NCI-H146 treated with DMSO at 0.1 percent for 48 hours (cell line): ENCODE measurements around the gene LRP4.
"Not testable (repeated sequence)": the region's sequence is repeated elsewhere in the genome, so short reads cannot be mapped to it uniquely, and the experiment has no call there.

Experiments used
- DNase-seq: peaks from one replicate; lab custom pipeline; 2025; ENCODE audit not compliant: unreplicated experiment; lab: John Stamatoyannopoulos, UW

Gene LRP4

DNA sequence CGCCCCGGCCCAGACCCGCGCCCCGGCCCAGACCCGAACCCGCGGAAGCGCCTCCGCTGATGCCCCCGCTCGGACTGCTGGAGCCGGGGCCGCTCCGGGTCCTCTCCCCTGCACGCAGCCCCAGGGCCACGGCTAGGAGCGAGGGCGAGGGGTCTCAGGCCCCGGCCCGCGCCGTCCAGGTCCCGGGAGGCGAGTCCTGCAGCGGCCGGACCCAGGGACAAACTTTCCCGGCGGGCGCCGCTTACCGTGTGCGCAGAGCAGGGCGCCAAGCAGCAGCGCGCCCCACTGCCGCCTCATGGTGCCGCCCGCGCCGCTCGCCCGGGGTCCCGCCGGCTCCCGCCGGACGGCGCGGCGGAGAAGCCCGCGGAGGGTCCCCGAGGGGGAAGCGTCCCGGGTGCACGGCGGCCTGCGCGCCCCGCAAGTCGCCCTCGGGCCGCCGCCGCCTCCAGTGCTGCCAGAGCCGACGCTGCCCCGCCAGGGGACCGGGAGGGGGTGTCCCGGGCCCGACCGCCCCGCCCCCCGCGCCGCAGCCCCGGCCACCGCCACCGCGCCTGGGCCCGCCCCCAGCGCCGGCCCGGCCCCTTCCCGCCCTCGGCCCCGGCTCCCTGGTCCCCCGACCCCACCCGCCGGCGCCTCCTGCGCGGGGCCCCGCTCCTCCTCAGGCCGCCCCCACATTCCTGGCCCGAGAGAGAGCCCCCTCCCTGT is at the start of gene LRP4:
LRP4 (minus strand) TSS at position 468 of the 705 bp plus-strand sequence; CDS start at position 297, 171 bp downstream.
- no peak for DNase-seq

GRCh38 chr11:46967962-46968361 is 49.6 kb upstream of the LRP4 start:
- DNase-seq: no peak

GRCh38 chr11:46966773-46967172 is 48.4 kb upstream of the LRP4 start:
- DNase-seq: no peak

DNA sequence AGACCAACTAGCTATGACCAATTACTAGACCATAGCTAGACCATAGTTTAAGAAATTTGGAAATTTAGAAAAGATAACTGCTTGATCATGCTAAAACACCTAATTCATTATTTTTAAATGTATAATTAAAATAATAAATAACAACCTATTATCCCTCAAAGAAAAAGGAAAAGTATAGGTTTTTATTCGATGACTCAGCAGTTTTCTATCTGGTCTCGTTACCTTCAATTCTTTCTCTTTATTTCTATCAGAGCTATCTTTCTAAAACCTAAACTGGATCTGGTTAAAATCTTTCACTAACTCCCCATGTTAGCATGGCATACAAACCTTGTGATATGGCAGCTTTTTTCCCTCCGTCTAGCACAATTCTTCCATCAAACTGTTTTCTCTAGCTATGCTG is 45.5 kb upstream of the LRP4 start:
- no peak for DNase-seq

- not testable (repeated sequence) for DNase-seq
Measured at GRCh38 chr11:46961886-46962285, 43.5 kb upstream of the LRP4 start.

GRCh38 chr11:46961041-46961440 is 42.7 kb upstream of the LRP4 start:
- no peak for DNase-seq

DNA sequence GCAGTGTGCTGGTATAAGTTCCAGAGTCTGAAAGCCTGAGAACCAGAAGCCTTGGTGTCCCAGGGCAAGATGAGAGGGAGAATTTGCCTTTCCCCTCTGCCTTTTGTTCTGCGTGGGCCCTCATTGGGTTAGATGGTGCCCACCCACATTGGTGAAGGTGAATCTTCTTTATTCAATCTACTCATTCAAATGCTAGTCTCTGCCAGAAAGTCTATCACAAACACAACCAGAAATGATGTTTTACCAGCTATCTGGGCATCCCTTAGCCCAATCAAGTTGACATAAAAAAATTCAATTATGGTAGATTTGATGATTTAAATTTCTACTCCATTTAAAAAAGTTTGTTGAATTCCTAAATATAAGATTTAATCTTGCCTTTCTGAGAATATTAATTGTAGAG is 40.4 kb upstream of the LRP4 start:
- DNase-seq: no peak

DNA sequence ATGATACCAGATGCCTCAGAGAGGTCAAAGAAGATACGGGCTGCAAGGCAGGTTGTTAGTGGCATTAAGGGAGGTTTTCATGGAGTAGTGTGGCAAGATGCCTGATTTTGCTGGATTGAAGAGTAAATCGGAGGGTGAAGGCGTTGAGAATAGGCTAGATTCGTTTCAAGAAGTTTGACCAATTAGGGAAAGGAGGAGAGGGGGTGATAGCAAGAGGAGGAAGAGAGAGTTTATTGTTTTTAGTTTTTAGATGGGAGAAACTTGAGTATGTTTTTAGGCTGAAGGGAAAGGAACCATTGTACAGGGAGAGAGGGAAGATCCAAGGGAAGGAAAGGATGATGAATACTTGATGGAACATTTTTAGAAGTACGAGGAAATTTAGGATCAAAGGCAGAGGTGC is 34.7 kb upstream of the LRP4 start:
- no peak for DNase-seq

DNA sequence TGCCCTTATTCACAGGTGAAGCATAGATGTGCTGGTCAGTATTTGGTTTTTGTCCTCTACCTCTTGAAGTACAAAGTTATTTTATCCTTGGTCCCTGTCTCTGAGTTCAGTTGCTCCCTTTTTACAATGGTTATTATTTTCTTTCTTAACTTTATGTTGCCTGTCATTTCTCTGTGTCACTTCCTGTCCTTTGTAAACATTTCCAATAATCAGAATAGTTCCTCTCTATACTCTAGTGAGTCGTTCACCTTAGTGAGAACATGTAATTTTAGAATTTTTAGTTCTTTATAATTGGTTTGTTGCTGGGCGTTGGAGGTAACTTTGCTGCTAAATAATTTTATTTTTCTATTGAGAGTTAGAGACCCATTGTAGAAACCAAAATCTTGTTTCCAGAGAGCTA is 34.2 kb upstream of the LRP4 start:
- DNase-seq: no peak

DNA sequence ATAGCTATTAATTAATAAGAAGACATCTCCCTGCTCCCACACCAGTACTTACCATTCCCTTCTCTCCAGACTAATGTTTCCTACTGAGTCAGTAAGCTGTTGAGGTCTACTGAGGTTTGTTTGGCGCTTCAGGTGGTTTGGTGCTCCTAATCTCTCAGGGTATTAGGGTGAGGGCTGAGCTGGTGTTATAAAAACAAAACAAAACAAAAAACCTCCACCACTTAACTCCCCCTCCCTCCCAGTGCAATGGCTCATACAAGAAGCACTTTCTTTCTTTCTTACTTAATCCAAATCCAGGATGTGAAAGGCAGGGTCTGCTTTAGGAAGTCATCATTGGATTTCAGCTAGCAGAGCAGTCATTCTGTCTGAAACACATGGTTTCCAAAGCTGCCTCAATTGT is 33.5 kb upstream of the LRP4 start:
- no peak for DNase-seq

DNA sequence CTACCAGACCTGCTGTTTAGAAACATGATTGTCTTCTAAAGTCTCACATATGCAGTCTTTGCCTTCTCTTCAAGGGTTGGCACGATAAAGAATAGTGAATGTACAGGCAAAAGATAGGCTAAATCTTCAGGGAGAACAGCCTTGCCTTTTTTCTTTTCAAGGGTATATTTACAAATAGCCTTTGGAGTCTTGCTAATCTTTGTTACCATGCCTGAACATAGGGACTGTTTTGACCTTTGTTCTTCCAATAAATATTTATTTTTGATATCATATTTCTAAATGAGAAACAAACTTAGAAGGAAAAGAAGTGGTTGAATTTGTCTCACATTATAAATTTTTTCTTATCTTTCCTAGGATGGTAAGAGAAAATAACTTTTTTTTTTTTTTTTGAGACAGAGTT is 30.9 kb upstream of the LRP4 start:
- no peak for DNase-seq

DNA sequence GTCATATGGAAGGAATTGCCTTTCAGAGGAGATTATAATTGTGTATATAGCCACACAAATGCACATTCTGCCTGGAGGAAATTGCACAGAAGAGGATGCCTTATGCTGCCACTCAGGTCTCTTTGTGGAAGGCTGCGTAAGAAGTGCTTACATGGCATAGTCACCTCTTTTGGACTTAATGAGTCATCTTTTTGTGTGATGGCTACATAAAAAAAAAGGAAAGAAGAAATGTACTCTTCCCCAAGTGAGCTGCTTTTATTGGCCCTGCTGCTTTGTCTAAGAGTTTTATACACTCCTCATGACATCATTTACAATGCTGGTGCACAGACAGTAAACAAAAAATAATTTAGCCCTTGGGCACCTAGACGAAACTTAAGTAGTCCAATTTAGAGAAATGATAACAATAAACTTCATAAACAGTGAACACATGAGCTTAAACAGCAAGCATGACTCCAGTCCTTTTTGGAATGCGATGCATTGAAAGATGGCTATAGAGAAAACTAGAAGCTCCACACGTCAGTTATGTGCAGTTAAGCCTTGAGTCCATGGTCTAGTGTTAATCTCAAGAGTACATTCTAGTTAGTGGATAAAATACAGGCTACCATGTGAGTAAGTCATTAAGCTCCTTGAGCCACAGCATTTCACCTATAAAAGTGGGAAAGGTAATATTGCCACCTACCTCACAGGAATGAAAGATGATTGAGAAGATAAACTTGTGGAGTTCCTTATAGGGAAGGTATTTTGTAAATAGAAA is 30.2 kb upstream of the LRP4 start:
- peak; percentile 11 for DNase-seq

GRCh38 chr11:46947399-46948077 is 29.2 kb upstream of the LRP4 start:
- peak; percentile 82 for DNase-seq

DNA sequence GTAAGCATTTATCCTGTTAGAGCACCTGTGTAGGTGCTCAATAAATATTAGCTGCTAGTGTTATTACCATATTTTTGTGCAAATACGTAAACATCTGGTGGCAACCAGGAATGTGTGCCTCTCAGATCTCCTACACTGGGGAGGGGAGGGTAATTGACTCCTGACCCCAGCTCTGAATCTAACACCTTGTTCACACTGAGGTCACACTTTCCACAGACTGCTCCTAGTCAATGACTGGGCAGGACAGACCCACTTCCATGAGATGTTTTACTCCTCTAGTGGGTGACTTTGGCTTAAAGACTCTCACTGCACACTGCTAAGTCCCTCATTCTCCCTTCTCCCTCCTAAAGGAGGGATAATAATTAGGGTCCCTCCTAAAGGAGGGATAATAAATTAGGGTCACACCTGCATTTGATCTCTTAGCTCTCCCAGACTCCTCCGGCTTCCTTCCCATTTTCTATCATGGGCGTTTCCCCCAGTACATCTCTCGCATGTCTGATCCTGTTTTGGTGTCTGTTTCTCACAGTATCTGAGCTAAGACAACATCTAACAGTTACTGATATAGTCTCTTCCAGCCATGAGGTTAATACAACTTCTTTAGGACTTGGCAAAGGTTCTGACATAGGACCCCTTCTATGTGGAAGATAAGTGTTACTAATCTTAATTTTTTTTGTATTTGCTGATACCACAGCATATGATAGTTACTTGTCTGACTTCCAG is 26.2 kb upstream of the LRP4 start:
- DNase-seq: no peak

- DNase-seq: no peak
Measured at GRCh38 chr11:46942172-46942571, 23.8 kb upstream of the LRP4 start.

GRCh38 chr11:46936138-46937110 is 18.1 kb upstream of the LRP4 start, which contains the start of gene CSTPP1:
Gene CSTPP1, plus strand, starts transcription at chr11:46936761. Its CDS starts 45 bp downstream, at chr11:46936806.
- DNase-seq: peak; percentile 79

GRCh38 chr11:46930089-46930488 is 11.7 kb upstream of the LRP4 start:
- no peak for DNase-seq

- DNase-seq: not testable (repeated sequence)
Measured at GRCh38 chr11:46928701-46929100, 10.4 kb upstream of the LRP4 start.

GRCh38 chr11:46927928-46928327 is 9.6 kb upstream of the LRP4 start:
- not testable (repeated sequence) for DNase-seq

- DNase-seq: no peak
Measured at GRCh38 chr11:46920755-46921154, 2.4 kb upstream of the LRP4 start.
